Measurements from ENCODE around the gene ZWILCH.

ZWILCH gene

DNA sequence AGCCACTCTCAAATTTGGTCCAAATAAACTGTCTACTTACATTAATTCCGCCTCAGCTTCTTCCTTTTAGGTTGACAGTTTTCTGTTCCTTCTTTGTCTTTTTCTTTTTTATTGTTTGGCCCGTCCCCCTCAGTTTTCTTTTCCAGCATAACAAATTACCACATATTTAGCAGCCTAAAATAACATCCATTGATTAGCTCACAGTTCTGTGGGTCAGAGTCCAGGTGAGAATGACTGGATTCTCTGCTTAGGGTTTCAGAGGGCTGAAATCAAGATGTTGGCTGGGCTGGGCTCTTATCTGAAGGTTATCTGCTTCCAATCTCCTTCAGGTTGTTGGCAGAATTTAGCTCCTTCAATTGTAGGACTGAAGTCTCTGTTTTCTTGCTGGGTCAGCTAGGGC is 85.3 kb downstream of the ZWILCH start:
- Histone ChIP-seq H3K79me2 (ENCODE audit: control insufficient read depth, insufficient read depth, low read length) (no peaks in the 10 kb centered on the region), H2AK5ac (ENCODE audit: low read length) (no peak overlapping the region), H2BK5ac (ENCODE audit: low read length) (no peak overlapping the region), H3K27me3 (ENCODE audit: insufficient read depth, low read length, poor library complexity) (no peaks in the 10 kb centered on the region), H3K9ac (ENCODE audit: low read length) (no peak overlapping the region), H3K18ac (ENCODE audit: low read length) (no peak overlapping the region), H2BK15ac (replicated peaks; ENCODE audit: low read depth) (no peak overlapping the region), H3K23ac (ENCODE audit: low read length) (no peak overlapping the region), H3K4me1 (ENCODE audit: control insufficient read depth, low read depth, low read length) (peaks cover 21% of the 10 kb centered on the region), H3K4me2 (ENCODE audit: low read length) (no peak overlapping the region), H3K56ac (ENCODE audit: low read length) (no peak overlapping the region), H4K8ac (ENCODE audit: low read depth, low read length) (no peak overlapping the region), H3K79me1 (ENCODE audit: low read length) (no peaks in the 10 kb centered on the region), H3K27ac (ENCODE audit: low read depth, low read length) (no peak overlapping the region), H3K36me3 (ENCODE audit: control insufficient read depth, insufficient read depth, low read length) (no peaks in the 10 kb centered on the region), H3K4me3 (ENCODE audit: low read length) (no peak overlapping the region), H4K5ac (ENCODE audit: low read length) (no peak overlapping the region), H2BK120ac (ENCODE audit: low read depth, low read length) (no peak overlapping the region), H3K4ac (ENCODE audit: low read depth, low read length) (no peak overlapping the region)
- WGBS (ENCODE audit: extremely low coverage, insufficient coverage, low lambda C conversion rate): no CpG with 5 or more reads among the region's 2 CpGs
- DNase-seq: peak; percentile 69

GRCh38 chr15:66591322-66591862 is 86.3 kb downstream of the ZWILCH start:
- no peak overlapping the region for H2BK15ac ChIP-seq (replicated peaks; ENCODE audit: low read depth)
- H3K4me2 ChIP-seq (ENCODE audit: low read length): no peak overlapping the region
- H2BK120ac ChIP-seq (ENCODE audit: low read depth, low read length): no peak overlapping the region
- no peak overlapping the region for H3K56ac ChIP-seq (ENCODE audit: low read length)
- H3K4me1 ChIP-seq (ENCODE audit: control insufficient read depth, low read depth, low read length): peaks cover 21% of the 10 kb centered on the region
- H3K36me3 ChIP-seq (ENCODE audit: control insufficient read depth, insufficient read depth, low read length): no peaks in the 10 kb centered on the region
- no CpG with 5 or more reads among the region's 4 CpGs for WGBS (ENCODE audit: extremely low coverage, insufficient coverage, low lambda C conversion rate)
- no peak overlapping the region for H4K5ac ChIP-seq (ENCODE audit: low read length)
- H3K4me3 ChIP-seq (ENCODE audit: low read length): no peak overlapping the region
- H4K8ac ChIP-seq (ENCODE audit: low read depth, low read length): no peak overlapping the region
- H2BK5ac ChIP-seq (ENCODE audit: low read length): no peak overlapping the region
- H2AK5ac ChIP-seq (ENCODE audit: low read length): peak overlapping the region; percentile 25
- H3K4ac ChIP-seq (ENCODE audit: low read depth, low read length): peak overlapping the region; percentile 9
- no peak overlapping the region for H3K23ac ChIP-seq (ENCODE audit: low read length)
- H3K9ac ChIP-seq (ENCODE audit: low read length): no peak overlapping the region
- no peaks in the 10 kb centered on the region for H3K27me3 ChIP-seq (ENCODE audit: insufficient read depth, low read length, poor library complexity)
- H3K79me1 ChIP-seq (ENCODE audit: low read length): no peaks in the 10 kb centered on the region
- DNase-seq: no peak
- no peaks in the 10 kb centered on the region for H3K79me2 ChIP-seq (ENCODE audit: control insufficient read depth, insufficient read depth, low read length)
- H3K18ac ChIP-seq (ENCODE audit: low read length): peak overlapping the region; percentile 16
- no peak overlapping the region for H3K27ac ChIP-seq (ENCODE audit: low read depth, low read length)

DNA sequence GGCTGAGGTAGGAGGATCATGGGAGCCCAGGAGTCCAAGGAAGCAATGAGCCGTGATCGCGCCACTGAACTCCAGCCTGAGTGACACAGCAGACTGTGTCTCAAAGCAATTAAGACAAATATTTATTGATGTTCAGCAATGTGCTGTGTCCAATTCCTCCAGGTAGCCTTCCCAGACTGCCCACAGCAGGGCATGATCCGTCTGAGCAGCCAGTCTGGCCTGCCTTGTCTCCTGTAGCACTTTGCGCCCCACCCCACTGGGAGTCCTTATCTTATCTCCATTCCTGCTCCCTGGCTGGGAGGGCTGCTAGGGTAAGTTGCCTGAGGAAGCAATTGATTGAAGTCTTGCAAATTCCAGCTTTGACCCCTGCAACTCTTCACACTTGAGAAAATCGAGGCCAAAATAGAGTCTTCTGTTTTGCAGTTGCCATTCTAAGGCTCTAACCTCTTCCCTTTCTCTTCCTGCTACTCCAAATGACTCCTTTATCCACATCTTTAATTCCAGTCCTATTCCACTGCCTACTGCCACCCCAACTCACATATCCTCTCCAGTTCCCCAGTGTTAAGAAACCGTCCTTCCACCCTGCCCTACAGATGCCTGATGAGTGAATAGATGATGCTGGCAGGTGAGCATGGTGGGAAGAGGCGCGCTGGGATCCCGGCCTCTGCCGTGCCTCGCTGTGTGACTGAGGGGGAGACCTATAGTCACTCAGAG is 87.5 kb downstream of the ZWILCH start:
- Histone ChIP-seq H3K56ac (ENCODE audit: low read length) (peak overlapping the region; percentile 67), H3K23ac (ENCODE audit: low read length) (no peak overlapping the region), H2BK15ac (replicated peaks; ENCODE audit: low read depth) (no peak overlapping the region), H3K27ac (ENCODE audit: low read depth, low read length) (peak overlapping the region; percentile 56), H3K4me3 (ENCODE audit: low read length) (no peak overlapping the region), H2BK5ac (ENCODE audit: low read length) (peak overlapping the region; percentile 56), H4K8ac (ENCODE audit: low read depth, low read length) (no peak overlapping the region), H2AK5ac (ENCODE audit: low read length) (no peak overlapping the region), H3K4me1 (ENCODE audit: control insufficient read depth, low read depth, low read length) (peaks cover 21% of the 10 kb centered on the region), H3K9ac (ENCODE audit: low read length) (no peak overlapping the region), H3K27me3 (ENCODE audit: insufficient read depth, low read length, poor library complexity) (no peaks in the 10 kb centered on the region), H3K4me2 (ENCODE audit: low read length) (no peak overlapping the region), H3K18ac (ENCODE audit: low read length) (peak overlapping the region; percentile 21), H3K79me2 (ENCODE audit: control insufficient read depth, insufficient read depth, low read length) (no peaks in the 10 kb centered on the region), H4K5ac (ENCODE audit: low read length) (no peak overlapping the region), H2BK120ac (ENCODE audit: low read depth, low read length) (no peak overlapping the region), H3K4ac (ENCODE audit: low read depth, low read length) (no peak overlapping the region), H3K79me1 (ENCODE audit: low read length) (no peaks in the 10 kb centered on the region), H3K36me3 (ENCODE audit: control insufficient read depth, insufficient read depth, low read length) (no peaks in the 10 kb centered on the region)
- peak; percentile 98 for DNase-seq
- WGBS (ENCODE audit: extremely low coverage, insufficient coverage, low lambda C conversion rate): no CpG with 5 or more reads among the region's 12 CpGs

DNA sequence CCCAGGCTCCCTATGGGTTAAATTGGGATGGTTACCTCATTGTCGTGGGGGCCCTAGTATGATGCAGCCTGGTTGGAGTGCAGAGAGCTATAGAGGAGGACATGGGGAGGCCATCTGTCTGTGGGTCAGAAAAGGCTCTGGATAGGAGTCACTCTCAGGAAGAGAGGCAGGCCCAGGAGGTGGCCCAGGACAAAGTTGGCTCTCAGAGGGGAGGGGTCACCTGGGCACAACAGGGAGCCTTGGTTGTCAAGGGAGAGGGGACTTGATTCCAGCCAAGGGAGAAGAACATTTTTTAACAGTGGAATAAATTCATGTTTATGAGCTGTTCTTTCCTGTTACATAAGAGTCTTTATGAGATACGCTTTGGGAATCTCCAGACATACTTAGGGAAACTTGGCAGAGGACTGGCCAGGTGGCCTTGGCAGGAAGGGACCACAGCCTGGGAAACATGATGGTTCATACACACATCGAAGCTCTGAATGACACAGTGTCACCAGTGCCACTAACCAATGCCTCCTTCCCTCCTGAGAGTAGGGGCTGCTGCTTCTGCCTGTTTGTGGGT is 88.2 kb downstream of the ZWILCH start:
- Histone ChIP-seq H4K8ac (ENCODE audit: low read depth, low read length) (no peak overlapping the region), H3K4me3 (ENCODE audit: low read length) (no peak overlapping the region), H4K5ac (ENCODE audit: low read length) (no peak overlapping the region), H3K9ac (ENCODE audit: low read length) (no peak overlapping the region), H3K23ac (ENCODE audit: low read length) (no peak overlapping the region), H2AK5ac (ENCODE audit: low read length) (peak overlapping the region; percentile 15), H3K36me3 (ENCODE audit: control insufficient read depth, insufficient read depth, low read length) (no peaks in the 10 kb centered on the region), H3K4me2 (ENCODE audit: low read length) (no peak overlapping the region), H3K4ac (ENCODE audit: low read depth, low read length) (no peak overlapping the region), H3K27ac (ENCODE audit: low read depth, low read length) (peak overlapping the region; percentile 56), H3K18ac (ENCODE audit: low read length) (peak overlapping the region; percentile 34), H3K79me1 (ENCODE audit: low read length) (no peaks in the 10 kb centered on the region), H2BK15ac (replicated peaks; ENCODE audit: low read depth) (no peak overlapping the region), H3K4me1 (ENCODE audit: control insufficient read depth, low read depth, low read length) (peaks cover 21% of the 10 kb centered on the region), H2BK120ac (ENCODE audit: low read depth, low read length) (no peak overlapping the region), H3K79me2 (ENCODE audit: control insufficient read depth, insufficient read depth, low read length) (no peaks in the 10 kb centered on the region), H3K27me3 (ENCODE audit: insufficient read depth, low read length, poor library complexity) (no peaks in the 10 kb centered on the region), H2BK5ac (ENCODE audit: low read length) (peak overlapping the region; percentile 56), H3K56ac (ENCODE audit: low read length) (peak overlapping the region; percentile 63)
- no peak for DNase-seq
- WGBS (ENCODE audit: extremely low coverage, insufficient coverage, low lambda C conversion rate): no CpG with 5 or more reads among the region's 3 CpGs

- Histone ChIP-seq H3K18ac (ENCODE audit: low read length) (no peak overlapping the region), H3K4me2 (ENCODE audit: low read length) (no peak overlapping the region), H3K4ac (ENCODE audit: low read depth, low read length) (peak overlapping the region; percentile 17), H3K9ac (ENCODE audit: low read length) (no peak overlapping the region), H3K79me2 (ENCODE audit: control insufficient read depth, insufficient read depth, low read length) (no peaks in the 10 kb centered on the region), H3K36me3 (ENCODE audit: control insufficient read depth, insufficient read depth, low read length) (no peaks in the 10 kb centered on the region), H3K27ac (ENCODE audit: low read depth, low read length) (no peak overlapping the region), H4K8ac (ENCODE audit: low read depth, low read length) (no peak overlapping the region), H2BK120ac (ENCODE audit: low read depth, low read length) (no peak overlapping the region), H3K4me1 (ENCODE audit: control insufficient read depth, low read depth, low read length) (peaks cover 21% of the 10 kb centered on the region), H3K23ac (ENCODE audit: low read length) (no peak overlapping the region), H2BK5ac (ENCODE audit: low read length) (no peak overlapping the region), H2BK15ac (replicated peaks; ENCODE audit: low read depth) (no peak overlapping the region), H3K79me1 (ENCODE audit: low read length) (no peaks in the 10 kb centered on the region), H4K5ac (ENCODE audit: low read length) (no peak overlapping the region), H3K56ac (ENCODE audit: low read length) (peak overlapping the region; percentile 30), H3K27me3 (ENCODE audit: insufficient read depth, low read length, poor library complexity) (no peaks in the 10 kb centered on the region), H3K4me3 (ENCODE audit: low read length) (no peak overlapping the region), H2AK5ac (ENCODE audit: low read length) (no peak overlapping the region)
- WGBS (ENCODE audit: extremely low coverage, insufficient coverage, low lambda C conversion rate): no CpG with 5 or more reads among the region's 10 CpGs
- no peak for DNase-seq
Measured at GRCh38 chr15:66594344-66594743, 89.2 kb downstream of the ZWILCH start.

Data from mesendoderm (in vitro differentiated cells).